ENCODE measurements around the gene RPS6KA5.
A peak's percentile ranks its signal among the peaks of the same experiment; 100 is the strongest.

RPS6KA5 gene

GRCh38 chr14:91010153-91010533, 50.3 kb downstream of the RPS6KA5 start:
- no peaks in the 10 kb centered on the region for H3K9me3 ChIP-seq (ENCODE audit: control insufficient read depth in 2 of 2, low read length in 2 of 2)
- H3K27ac ChIP-seq (ENCODE audit: low read length), result no peak overlapping the region
- no peak overlapping the region for H3K4me3 ChIP-seq (ENCODE audit: low read length in 2 of 2)
- no peaks in the 10 kb centered on the region for H3K27me3 ChIP-seq (ENCODE audit: control insufficient read depth in 1 of 2, insufficient read depth in 2 of 2, low read length in 2 of 2)
- no peaks in the 10 kb centered on the region for H3K36me3 ChIP-seq (ENCODE audit: control insufficient read depth in 2 of 2, insufficient read depth in 2 of 2, low read length in 2 of 2)
- no peak overlapping the region for H3K9ac ChIP-seq (ENCODE audit: low read length in 2 of 2)
- peaks cover 10% of the 10 kb centered on the region for H3K4me1 ChIP-seq (ENCODE audit: control insufficient read depth, insufficient read depth, low read length)

GRCh38 chr14:91009501-91010152, 50.8 kb downstream of the RPS6KA5 start:
- Histone ChIP-seq H3K9ac (ENCODE audit: low read length in 2 of 2) (no peak overlapping the region), H3K4me1 (ENCODE audit: control insufficient read depth, insufficient read depth, low read length) (peaks cover 10% of the 10 kb centered on the region), H3K4me3 (ENCODE audit: low read length in 2 of 2) (no peak overlapping the region), H3K27ac (ENCODE audit: low read length) (no peak overlapping the region), H3K27me3 (ENCODE audit: control insufficient read depth in 1 of 2, insufficient read depth in 2 of 2, low read length in 2 of 2) (no peaks in the 10 kb centered on the region), H3K9me3 (ENCODE audit: control insufficient read depth in 2 of 2, low read length in 2 of 2) (no peaks in the 10 kb centered on the region), H3K36me3 (ENCODE audit: control insufficient read depth in 2 of 2, insufficient read depth in 2 of 2, low read length in 2 of 2) (no peaks in the 10 kb centered on the region)

- no peaks in the 10 kb centered on the region for H3K36me3 ChIP-seq (ENCODE audit: control insufficient read depth in 2 of 2, insufficient read depth in 2 of 2, low read length in 2 of 2)
- H3K27me3 ChIP-seq (ENCODE audit: control insufficient read depth in 1 of 2, insufficient read depth in 2 of 2, low read length in 2 of 2), result no peaks in the 10 kb centered on the region
- H3K4me3 ChIP-seq (ENCODE audit: low read length in 2 of 2), result no peak overlapping the region
- H3K4me1 ChIP-seq (ENCODE audit: control insufficient read depth, insufficient read depth, low read length), result peaks cover 10% of the 10 kb centered on the region
- no peak overlapping the region for H3K9ac ChIP-seq (ENCODE audit: low read length in 2 of 2)
- H3K27ac ChIP-seq (ENCODE audit: low read length), result no peak overlapping the region
- H3K9me3 ChIP-seq (ENCODE audit: control insufficient read depth in 2 of 2, low read length in 2 of 2), result no peaks in the 10 kb centered on the region
Observed at GRCh38 chr14:91008759-91009409, 51.6 kb downstream of the RPS6KA5 start.

- Histone ChIP-seq H3K9me3 (ENCODE audit: control insufficient read depth in 2 of 2, low read length in 2 of 2) (no peaks in the 10 kb centered on the region), H3K36me3 (ENCODE audit: control insufficient read depth in 2 of 2, insufficient read depth in 2 of 2, low read length in 2 of 2) (no peaks in the 10 kb centered on the region), H3K4me1 (ENCODE audit: control insufficient read depth, insufficient read depth, low read length) (no peaks in the 10 kb centered on the region), H3K9ac (ENCODE audit: low read length in 2 of 2) (no peak overlapping the region), H3K27ac (ENCODE audit: low read length) (no peak overlapping the region), H3K27me3 (ENCODE audit: control insufficient read depth in 1 of 2, insufficient read depth in 2 of 2, low read length in 2 of 2) (no peaks in the 10 kb centered on the region), H3K4me3 (ENCODE audit: low read length in 2 of 2) (no peak overlapping the region)
Observed at GRCh38 chr14:91005716-91006115, 54.7 kb downstream of the RPS6KA5 start.

GRCh38 chr14:91004987-91005386, 55.5 kb downstream of the RPS6KA5 start:
- H3K27me3 ChIP-seq (ENCODE audit: control insufficient read depth in 1 of 2, insufficient read depth in 2 of 2, low read length in 2 of 2), result no peaks in the 10 kb centered on the region
- H3K36me3 ChIP-seq (ENCODE audit: control insufficient read depth in 2 of 2, insufficient read depth in 2 of 2, low read length in 2 of 2), result no peaks in the 10 kb centered on the region
- H3K27ac ChIP-seq (ENCODE audit: low read length), result no peak overlapping the region
- no peak overlapping the region for H3K4me3 ChIP-seq (ENCODE audit: low read length in 2 of 2)
- H3K9ac ChIP-seq (ENCODE audit: low read length in 2 of 2), result no peak overlapping the region
- H3K9me3 ChIP-seq (ENCODE audit: control insufficient read depth in 2 of 2, low read length in 2 of 2), result no peaks in the 10 kb centered on the region
- H3K4me1 ChIP-seq (ENCODE audit: control insufficient read depth, insufficient read depth, low read length), result no peaks in the 10 kb centered on the region

- Histone ChIP-seq H3K4me1 (ENCODE audit: control insufficient read depth, insufficient read depth, low read length) (peaks cover 11% of the 10 kb centered on the region), H3K9ac (ENCODE audit: low read length in 2 of 2) (peak overlapping the region in 1 of 2 donors; percentile 44), H3K9me3 (ENCODE audit: control insufficient read depth in 2 of 2, low read length in 2 of 2) (no peaks in the 10 kb centered on the region), H3K27me3 (ENCODE audit: control insufficient read depth in 1 of 2, insufficient read depth in 2 of 2, low read length in 2 of 2) (no peaks in the 10 kb centered on the region), H3K36me3 (ENCODE audit: control insufficient read depth in 2 of 2, insufficient read depth in 2 of 2, low read length in 2 of 2) (no peaks in the 10 kb centered on the region), H3K27ac (ENCODE audit: low read length) (peak overlapping the region; percentile 64), H3K4me3 (ENCODE audit: low read length in 2 of 2) (peak overlapping the region in 1 of 2 donors; percentile 8)
Observed at GRCh38 chr14:90999299-90999698, 61.1 kb downstream of the RPS6KA5 start.

GRCh38 chr14:90996967-90997366, 63.5 kb downstream of the RPS6KA5 start:
- Histone ChIP-seq H3K9ac (ENCODE audit: low read length in 2 of 2) (no peak overlapping the region), H3K9me3 (ENCODE audit: control insufficient read depth in 2 of 2, low read length in 2 of 2) (no peaks in the 10 kb centered on the region), H3K27ac (ENCODE audit: low read length) (no peak overlapping the region), H3K4me3 (ENCODE audit: low read length in 2 of 2) (no peak overlapping the region), H3K27me3 (ENCODE audit: control insufficient read depth in 1 of 2, insufficient read depth in 2 of 2, low read length in 2 of 2) (no peaks in the 10 kb centered on the region), H3K36me3 (ENCODE audit: control insufficient read depth in 2 of 2, insufficient read depth in 2 of 2, low read length in 2 of 2) (no peaks in the 10 kb centered on the region), H3K4me1 (ENCODE audit: control insufficient read depth, insufficient read depth, low read length) (peaks cover 11% of the 10 kb centered on the region)

- H3K4me1 ChIP-seq (ENCODE audit: control insufficient read depth, insufficient read depth, low read length), result peaks cover 11% of the 10 kb centered on the region
- H3K4me3 ChIP-seq (ENCODE audit: low read length in 2 of 2), result no peak overlapping the region
- H3K36me3 ChIP-seq (ENCODE audit: control insufficient read depth in 2 of 2, insufficient read depth in 2 of 2, low read length in 2 of 2), result no peaks in the 10 kb centered on the region
- H3K9me3 ChIP-seq (ENCODE audit: control insufficient read depth in 2 of 2, low read length in 2 of 2), result no peaks in the 10 kb centered on the region
- no peak overlapping the region for H3K9ac ChIP-seq (ENCODE audit: low read length in 2 of 2)
- H3K27me3 ChIP-seq (ENCODE audit: control insufficient read depth in 1 of 2, insufficient read depth in 2 of 2, low read length in 2 of 2), result no peaks in the 10 kb centered on the region
- H3K27ac ChIP-seq (ENCODE audit: low read length), result peak overlapping the region; percentile 13
Observed at GRCh38 chr14:90995785-90996184, 64.7 kb downstream of the RPS6KA5 start.

GRCh38 chr14:90993792-90994191, 66.6 kb downstream of the RPS6KA5 start:
- no peak overlapping the region for H3K9ac ChIP-seq (ENCODE audit: low read length in 2 of 2)
- no peaks in the 10 kb centered on the region for H3K36me3 ChIP-seq (ENCODE audit: control insufficient read depth in 2 of 2, insufficient read depth in 2 of 2, low read length in 2 of 2)
- no peak overlapping the region for H3K4me3 ChIP-seq (ENCODE audit: low read length in 2 of 2)
- H3K4me1 ChIP-seq (ENCODE audit: control insufficient read depth, insufficient read depth, low read length), result peaks cover 2% of the 10 kb centered on the region
- no peak overlapping the region for H3K27ac ChIP-seq (ENCODE audit: low read length)
- H3K27me3 ChIP-seq (ENCODE audit: control insufficient read depth in 1 of 2, insufficient read depth in 2 of 2, low read length in 2 of 2), result no peaks in the 10 kb centered on the region
- H3K9me3 ChIP-seq (ENCODE audit: control insufficient read depth in 2 of 2, low read length in 2 of 2), result no peaks in the 10 kb centered on the region

- no peak overlapping the region for H3K4me3 ChIP-seq (ENCODE audit: low read length in 2 of 2)
- no peak overlapping the region for H3K27ac ChIP-seq (ENCODE audit: low read length)
- no peak overlapping the region for H3K9ac ChIP-seq (ENCODE audit: low read length in 2 of 2)
- no peaks in the 10 kb centered on the region for H3K4me1 ChIP-seq (ENCODE audit: control insufficient read depth, insufficient read depth, low read length)
- H3K9me3 ChIP-seq (ENCODE audit: control insufficient read depth in 2 of 2, low read length in 2 of 2), result no peaks in the 10 kb centered on the region
- H3K27me3 ChIP-seq (ENCODE audit: control insufficient read depth in 1 of 2, insufficient read depth in 2 of 2, low read length in 2 of 2), result no peaks in the 10 kb centered on the region
- H3K36me3 ChIP-seq (ENCODE audit: control insufficient read depth in 2 of 2, insufficient read depth in 2 of 2, low read length in 2 of 2), result no peaks in the 10 kb centered on the region
Observed at GRCh38 chr14:90991690-90992443, 68.6 kb downstream of the RPS6KA5 start.

GRCh38 chr14:90990141-90990540, 70.3 kb downstream of the RPS6KA5 start:
- H3K4me3 ChIP-seq (ENCODE audit: low read length in 2 of 2), result no peak overlapping the region
- no peaks in the 10 kb centered on the region for H3K27me3 ChIP-seq (ENCODE audit: control insufficient read depth in 1 of 2, insufficient read depth in 2 of 2, low read length in 2 of 2)
- no peak overlapping the region for H3K27ac ChIP-seq (ENCODE audit: low read length)
- no peaks in the 10 kb centered on the region for H3K9me3 ChIP-seq (ENCODE audit: control insufficient read depth in 2 of 2, low read length in 2 of 2)
- peaks cover 3% of the 10 kb centered on the region for H3K4me1 ChIP-seq (ENCODE audit: control insufficient read depth, insufficient read depth, low read length)
- H3K9ac ChIP-seq (ENCODE audit: low read length in 2 of 2), result no peak overlapping the region
- no peaks in the 10 kb centered on the region for H3K36me3 ChIP-seq (ENCODE audit: control insufficient read depth in 2 of 2, insufficient read depth in 2 of 2, low read length in 2 of 2)

Data from stomach smooth muscle (tissue), 2 donors.